ENCODE data around the gene DGKG.

GRCh38 chr3:186170516-186170915 lies 191.5 kb downstream of the DGKG start:
- TF ChIP-seq CTCF (IDR thresholded peaks at IDR 0.05; ENCODE audit: control extremely low read depth in 1 of 3, insufficient read depth in 1 of 3, low read depth in 1 of 3, low read length in 3 of 3) (no peak), MAX (IDR thresholded peaks at IDR 0.05) (no peak), EZH2 (IDR thresholded peaks at IDR 0.05; ENCODE audit: low read depth, low read length, severe bottlenecking) (no peak), POLR2A (IDR thresholded peaks at IDR 0.05; ENCODE audit: control extremely low read depth in 1 of 2, low read depth in 2 of 2, low read length in 2 of 2) (no peak), TEAD4 (IDR thresholded peaks at IDR 0.05; ENCODE audit: low read depth, low read length) (no peak), ZNF274 (IDR thresholded peaks at IDR 0.05; ENCODE audit: borderline replicate concordance, extremely low read depth, low read length) (no peak), EGR1 (IDR thresholded peaks at IDR 0.05; ENCODE audit: borderline replicate concordance, low read depth, low read length) (no peak), RFX5 (IDR thresholded peaks at IDR 0.05; ENCODE audit: borderline replicate concordance, low read depth, low read length) (no peak), EP300 (IDR thresholded peaks at IDR 0.05; ENCODE audit: borderline replicate concordance in 1 of 2, low read depth in 2 of 2, low read length in 2 of 2) (no peak)
